ENCODE data around the gene CFAP126. TPM values are rescaled to one million over a fixed set of nuclear protein-coding genes. Genes with fewer than 3 reads are reported as not detected.

The CFAP126 gene
- total RNA-seq, 4 donors from 2014 or later: not detected

GRCh38 chr1:161357073-161357472 is 10.6 kb downstream of the CFAP126 start:
- no peak for TF ChIP-seq CTCF (IDR thresholded peaks at IDR 0.05; ENCODE audit: low read depth)

GRCh38 chr1:161351482-161351881 is 16.2 kb downstream of the CFAP126 start:
- no peak for TF ChIP-seq CTCF (IDR thresholded peaks at IDR 0.05; ENCODE audit: low read depth)

GRCh38 chr1:161350671-161351070 is 17.0 kb downstream of the CFAP126 start:
- no peak for TF ChIP-seq CTCF (IDR thresholded peaks at IDR 0.05; ENCODE audit: low read depth)

DNA sequence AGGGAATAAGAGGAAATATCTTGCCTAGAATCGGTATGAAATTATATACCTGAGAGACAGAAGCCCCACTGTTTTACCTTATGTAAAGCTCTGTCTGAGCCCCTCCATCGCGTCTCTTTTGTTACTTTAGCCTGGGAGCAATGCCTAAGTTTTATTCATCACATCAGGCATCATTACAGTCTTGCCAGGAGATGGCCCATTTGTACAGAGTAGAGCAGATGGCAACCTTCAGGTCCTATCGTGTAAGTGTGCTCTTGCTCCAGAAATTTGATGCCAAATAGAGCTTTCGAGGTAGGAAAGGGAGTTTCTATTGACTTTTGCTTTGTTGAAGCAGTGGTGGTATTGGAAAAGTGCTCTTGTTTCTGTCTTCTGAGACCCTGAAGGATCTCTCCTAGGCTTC is 24.9 kb downstream of the CFAP126 start:
- no peak for TF ChIP-seq CTCF (IDR thresholded peaks at IDR 0.05; ENCODE audit: low read depth)

DNA sequence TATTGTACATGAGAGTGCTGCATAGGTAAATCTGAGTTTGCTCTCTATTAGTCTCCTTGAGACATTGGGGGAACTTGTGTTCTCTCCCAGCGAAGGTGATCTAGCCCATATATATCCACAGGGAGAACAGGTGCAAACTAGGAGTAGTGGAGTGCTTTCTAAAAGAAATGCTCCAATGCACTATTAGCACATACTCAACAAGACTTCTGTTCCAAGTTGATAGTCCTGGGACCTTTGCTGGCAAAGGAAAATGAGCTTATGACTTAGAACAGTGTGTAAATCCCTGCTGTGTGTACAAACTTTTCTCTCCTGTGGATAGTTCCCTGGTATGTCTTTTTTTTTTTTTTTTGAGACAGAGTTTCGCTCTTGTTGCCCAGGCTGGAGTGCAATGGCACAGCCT is 25.5 kb downstream of the CFAP126 start:
- no peak for TF ChIP-seq CTCF (IDR thresholded peaks at IDR 0.05; ENCODE audit: low read depth)

- no peak for TF ChIP-seq CTCF (IDR thresholded peaks at IDR 0.05; ENCODE audit: low read depth)
These were observed 31.9 kb downstream of the CFAP126 start for GRCh38 chr1:161335796-161336195.

DNA sequence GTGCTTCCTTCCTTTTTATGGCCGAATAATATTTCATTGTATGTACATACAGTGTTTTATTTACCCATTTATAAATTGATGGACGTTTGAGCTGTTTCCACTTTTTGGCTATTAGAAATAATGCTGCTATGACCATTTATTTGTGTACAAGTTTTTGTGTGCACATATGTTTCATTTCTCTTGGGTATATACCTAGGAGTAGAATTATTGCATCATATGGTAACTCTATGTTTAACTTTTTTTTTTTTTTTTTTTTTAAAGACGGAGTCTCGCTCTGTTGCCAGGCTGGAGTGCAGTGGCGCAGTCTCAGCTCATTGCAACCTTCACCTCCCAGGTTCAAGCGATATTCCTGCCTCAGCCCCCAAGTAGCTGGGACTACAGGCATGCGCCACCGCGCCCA is 34.5 kb downstream of the CFAP126 start:
- TF ChIP-seq CTCF (IDR thresholded peaks at IDR 0.05; ENCODE audit: low read depth): no peak
